Stimulated activated CD4-positive, alpha-beta T cell treated with anti-CD3 and anti-CD28 coated beads, Interleukin-4, amount 100 ng/mL, for 24 hours (primary cell): ENCODE data around the gene RNF224.
A peak's percentile ranks its signal among the peaks of the same experiment; 100 is the strongest.

Experiments
- DNase-seq: peaks from one replicate; pipeline ENCODE4 v3.0.0-alpha.2; 2020

Gene RNF224

DNA sequence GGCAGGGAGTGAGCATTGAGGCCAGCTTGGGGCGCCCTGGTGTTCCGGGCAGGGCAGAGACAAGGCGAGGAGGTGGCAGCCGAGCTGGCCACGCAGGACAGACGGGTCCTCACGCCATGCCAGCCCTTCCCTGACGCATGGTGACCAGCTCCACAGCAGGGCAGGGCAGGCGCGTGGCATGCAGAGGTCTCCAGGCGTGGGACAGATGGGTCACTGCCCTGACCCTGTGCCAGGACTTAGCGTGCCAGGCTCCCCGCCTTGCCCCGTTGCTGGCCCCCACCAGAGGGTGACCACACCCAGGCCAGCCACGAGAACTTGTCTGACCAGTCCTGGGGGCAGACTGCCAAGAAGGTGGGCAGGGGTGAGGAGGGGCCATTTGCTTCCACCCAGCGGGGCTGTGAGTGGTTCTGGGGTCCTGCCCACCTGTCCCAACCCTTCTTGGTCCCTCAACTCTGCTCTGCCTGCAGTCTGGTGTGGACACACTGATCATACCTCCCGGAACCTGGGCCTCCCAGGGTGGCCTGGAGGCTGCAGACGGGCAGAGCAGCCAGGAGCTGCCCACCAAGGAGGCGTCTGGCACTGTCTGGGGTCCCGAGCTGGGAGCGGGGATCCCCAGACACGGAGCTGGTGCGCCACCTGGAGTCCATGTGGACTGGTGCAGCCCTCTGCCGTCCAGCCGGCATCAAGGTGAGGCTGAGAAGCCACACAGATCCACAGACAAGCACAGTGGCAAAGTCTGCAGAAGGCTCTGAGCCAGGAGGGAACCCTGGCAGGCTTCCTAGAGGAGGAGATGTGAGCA lies at the start of gene RNF224:
TSS of gene RNF224 (plus strand) at position 449 of the 799 bp plus-strand sequence. CDS start 834 bp downstream, outside the sequence.
- peak; percentile 82 for DNase-seq

GRCh38 chr9:137178201-137178938 lies 48.9 kb upstream of the RNF224 start:
- DNase-seq = no peak

DNA sequence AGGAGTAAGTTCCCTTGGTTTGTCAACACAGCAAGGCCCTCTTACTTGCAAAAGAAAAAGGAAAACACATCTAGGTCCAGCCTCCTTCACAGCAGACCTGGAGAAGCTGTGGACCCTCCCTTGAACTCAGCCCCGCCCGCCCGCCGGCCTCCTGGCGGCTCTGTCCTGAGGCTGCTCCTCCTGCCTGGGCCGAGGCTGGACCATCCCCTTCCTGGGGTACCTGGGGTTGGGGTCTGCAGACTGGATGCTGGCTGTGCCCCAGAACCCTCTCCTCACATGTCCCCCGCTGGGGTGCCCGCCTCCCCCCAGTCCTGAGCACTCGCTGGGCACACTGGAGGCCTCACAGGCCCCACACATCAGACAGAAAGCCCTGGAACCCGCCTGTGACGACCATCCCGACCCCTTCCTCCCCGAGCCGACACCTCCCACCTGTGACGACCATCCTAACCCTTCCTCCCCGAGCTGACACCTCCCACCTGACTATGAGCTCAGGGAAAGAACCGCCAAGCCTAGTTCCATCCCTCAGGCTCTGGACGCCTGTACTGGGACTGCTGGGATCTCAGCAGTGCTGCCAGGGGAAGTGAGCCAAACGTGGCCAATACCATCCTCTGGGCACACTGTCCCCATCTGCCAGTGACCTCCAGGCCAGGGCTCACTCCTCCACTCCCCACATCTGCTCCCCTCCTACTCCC lies 48.2 kb upstream of the RNF224 start:
- DNase-seq = no peak

- DNase-seq = no peak
Observed at GRCh38 chr9:137179761-137180160, 47.5 kb upstream of the RNF224 start.

DNA sequence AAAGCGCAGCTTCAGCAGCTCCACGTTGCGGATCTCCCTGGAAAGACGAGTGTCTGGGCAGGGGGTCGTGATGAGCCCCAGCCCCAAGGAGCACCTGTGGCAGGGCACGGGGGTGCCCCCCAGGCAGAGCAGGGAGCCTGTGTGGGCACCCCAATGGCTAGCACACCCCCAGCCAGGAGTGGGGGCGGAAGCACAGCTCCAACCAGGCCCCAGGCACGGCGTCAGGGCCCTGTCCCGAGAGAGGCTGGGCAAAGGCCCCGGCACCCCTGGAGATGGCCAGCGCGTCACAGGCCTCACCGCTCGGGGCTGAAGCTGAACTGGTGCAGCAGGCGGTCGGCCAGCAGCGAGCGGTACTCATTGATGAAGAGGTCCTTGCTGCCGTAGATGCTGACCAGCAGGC lies 46.8 kb upstream of the RNF224 start:
- no peak for DNase-seq

GRCh38 chr9:137181680-137182079 lies 45.6 kb upstream of the RNF224 start:
- no peak for DNase-seq

GRCh38 chr9:137182836-137183235 lies 44.5 kb upstream of the RNF224 start:
- DNase-seq = no peak

GRCh38 chr9:137183980-137184595 lies 43.2 kb upstream of the RNF224 start:
- DNase-seq = no peak

DNA sequence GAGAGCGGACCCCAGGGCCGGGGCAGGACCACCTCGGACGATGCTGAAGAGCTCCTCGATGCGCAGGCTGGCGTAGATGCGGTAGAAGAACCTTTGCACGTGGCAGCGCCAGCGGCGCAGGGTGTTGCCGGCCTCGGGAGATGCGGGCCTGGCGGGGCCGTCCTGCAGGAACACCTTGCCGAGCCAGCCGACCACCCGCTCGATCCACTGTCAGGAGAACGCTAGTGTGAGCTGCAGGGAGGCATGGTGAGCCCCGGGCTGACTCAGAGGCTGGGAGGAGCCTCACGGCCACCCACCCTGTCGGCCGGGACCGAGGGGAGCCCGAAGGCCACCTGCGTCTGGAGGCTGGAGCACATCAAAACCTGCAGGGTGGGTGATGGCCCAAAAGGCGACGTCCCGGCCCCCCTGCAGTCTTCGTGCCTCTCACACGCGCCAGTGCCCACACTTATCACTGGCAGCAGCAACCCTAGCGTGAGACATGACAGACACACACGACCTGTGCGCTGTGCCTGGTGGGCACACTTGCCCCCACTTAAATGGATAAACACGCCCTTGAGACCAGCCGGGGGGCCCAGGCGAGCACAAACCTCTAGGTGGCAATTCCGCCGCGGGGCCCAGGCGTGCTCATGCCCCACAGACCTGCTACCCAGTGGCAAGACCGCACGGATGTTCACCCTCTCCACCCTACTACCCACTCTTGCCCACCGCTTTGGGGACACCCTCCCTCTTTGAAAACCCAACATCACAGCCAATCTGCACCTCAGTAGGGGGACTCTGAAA lies 42.2 kb upstream of the RNF224 start:
- no peak for DNase-seq

GRCh38 chr9:137185921-137186320 lies 41.4 kb upstream of the RNF224 start:
- no peak for DNase-seq

- DNase-seq = no peak
Observed at GRCh38 chr9:137186385-137186784, 40.9 kb upstream of the RNF224 start.

DNA sequence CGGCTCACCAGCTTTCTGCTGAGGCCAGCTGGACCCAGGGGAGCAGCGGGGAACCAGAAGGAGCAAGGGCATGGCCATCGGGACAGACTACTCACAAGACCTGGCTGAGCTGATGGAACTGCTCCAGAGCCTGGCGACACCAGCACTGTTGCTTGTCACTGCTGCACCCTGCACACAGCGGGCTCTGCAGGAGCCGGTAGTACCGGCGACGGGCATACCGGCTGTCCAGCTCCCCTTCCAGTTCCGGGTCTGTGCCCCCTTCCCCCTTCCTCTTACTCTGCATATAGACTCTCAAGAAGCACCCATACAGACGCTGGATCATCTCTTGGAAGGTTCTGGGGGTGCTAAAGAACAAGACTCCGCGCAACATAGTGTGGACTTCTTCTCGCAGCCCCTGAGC lies 39.9 kb upstream of the RNF224 start:
- DNase-seq = no peak

DNA sequence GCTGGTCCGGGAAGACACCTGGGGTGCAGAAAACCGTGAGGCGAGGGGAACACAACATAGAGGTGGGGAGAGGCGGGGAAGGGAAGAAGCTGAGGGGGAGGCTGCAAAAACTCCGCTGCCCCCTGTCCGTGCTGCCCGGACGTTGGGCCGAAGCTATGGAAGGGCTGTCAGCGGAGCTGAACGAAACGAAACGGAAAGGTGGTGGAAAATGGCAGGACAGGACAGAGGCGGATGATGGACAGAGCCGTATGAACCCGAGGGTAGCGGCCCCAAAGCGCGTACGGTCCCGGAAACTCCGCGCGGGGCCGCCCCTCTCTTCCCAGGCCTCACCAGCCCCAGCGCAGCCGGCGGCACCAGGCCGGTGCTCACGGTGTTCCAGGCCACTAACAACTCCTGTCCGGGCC lies 39.2 kb upstream of the RNF224 start:
- no peak for DNase-seq

GRCh38 chr9:137188490-137189296 lies 38.6 kb upstream of the RNF224 start, which contains the start of the genes ANAPC2 and SSNA1:
ANAPC2 (minus strand) TSS chr9:137188560; CDS start chr9:137188532, 28 bp downstream.
SSNA1 (plus strand) TSS chr9:137188676; CDS start chr9:137188727, 51 bp downstream.
- DNase-seq = peak; percentile 92

- no peak for DNase-seq
Observed at GRCh38 chr9:137189297-137190295, 37.7 kb upstream of the RNF224 start.

DNA sequence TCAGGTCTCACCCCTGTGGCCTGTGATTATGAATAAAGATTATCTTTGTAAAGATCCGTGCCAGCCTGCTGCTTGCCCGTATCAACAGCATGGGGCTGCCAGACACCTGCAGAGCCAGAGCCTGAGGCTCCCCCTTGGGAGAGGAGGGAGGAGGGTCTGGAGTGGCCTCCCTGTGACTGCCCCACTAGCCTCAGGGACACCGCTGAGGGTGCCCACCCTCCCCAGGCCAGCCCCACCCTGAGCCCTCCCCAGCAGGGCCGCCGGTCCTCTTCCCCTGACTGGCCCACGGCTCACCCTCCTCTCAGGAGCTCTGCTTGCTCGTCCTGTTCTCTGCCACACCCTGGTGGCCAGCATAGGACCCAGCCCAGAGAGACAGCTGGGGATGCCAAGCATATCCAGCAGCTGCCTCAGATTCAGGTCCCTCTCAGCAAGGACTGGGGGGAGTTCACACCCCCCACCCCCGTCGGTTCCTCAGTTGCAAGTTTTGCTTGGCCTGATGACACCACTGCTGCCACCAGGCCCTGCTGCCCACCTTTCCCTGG lies 36.9 kb upstream of the RNF224 start:
- no peak for DNase-seq

DNA sequence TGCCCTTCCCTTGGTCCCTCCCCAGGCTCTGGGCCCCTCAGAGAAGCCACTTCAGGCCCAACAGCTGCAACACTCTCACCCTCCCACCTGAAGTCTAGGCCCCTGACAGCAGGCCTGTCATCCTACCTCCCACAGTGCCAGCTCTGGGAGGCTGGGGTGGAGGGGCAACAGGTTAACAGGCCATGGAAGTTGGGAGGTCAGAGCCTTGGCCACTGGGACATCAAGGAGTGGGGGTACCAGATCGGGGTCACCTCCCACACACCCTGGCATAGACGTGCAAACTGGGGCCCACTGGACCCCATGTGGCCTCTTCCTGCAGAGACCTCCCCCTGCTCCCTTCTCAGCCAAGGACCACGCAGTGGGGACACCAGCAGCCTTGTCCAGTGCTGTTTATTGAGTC lies 36.1 kb upstream of the RNF224 start:
- DNase-seq = no peak

GRCh38 chr9:137191691-137192447 lies 35.4 kb upstream of the RNF224 start:
- no peak for DNase-seq

DNA sequence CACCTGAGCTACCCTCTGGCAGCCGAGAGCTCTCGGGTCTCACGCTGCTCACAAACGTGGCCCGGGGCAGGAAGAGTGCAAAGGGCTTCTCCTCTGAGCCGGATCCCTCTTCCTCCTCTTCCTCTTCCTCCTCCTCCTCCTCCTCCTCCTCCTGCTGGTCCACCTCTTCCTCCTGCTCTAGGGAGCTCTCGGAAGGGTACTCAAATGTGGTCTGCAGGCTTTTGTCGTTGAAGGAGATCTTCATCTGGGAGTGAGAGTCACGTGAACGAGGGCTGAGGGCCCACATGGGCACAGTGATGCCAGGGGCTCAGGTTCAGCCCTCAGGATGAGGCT lies 34.9 kb upstream of the RNF224 start:
- no peak for DNase-seq
